T-helper 9 cell (primary cell): ENCODE results near the gene S100A10.

Experiments
- DNase-seq: peaks from one replicate; pipeline ENCODE4 v3.0.0-alpha.2; 2020

S100A10 gene

DNA sequence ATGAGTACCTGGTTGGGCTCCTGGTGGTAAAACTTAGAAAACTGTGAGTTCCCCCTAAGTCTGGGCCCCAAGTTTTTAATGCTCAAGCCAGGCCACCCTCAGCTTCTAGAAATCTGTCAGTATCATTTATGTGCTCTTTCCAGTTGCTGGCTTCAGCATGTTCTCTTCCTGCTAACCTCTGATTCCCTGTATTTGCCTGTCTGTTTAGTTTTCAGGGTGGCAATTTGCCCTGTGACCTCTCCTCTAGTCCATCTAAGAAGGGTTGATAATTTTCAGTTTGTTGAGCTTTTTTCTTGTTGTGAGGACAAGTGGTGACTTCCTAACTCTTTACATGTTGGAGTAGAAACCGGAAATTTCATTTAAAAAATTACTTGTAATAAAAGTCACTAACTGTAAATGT, 16.0 kb upstream of the S100A10 start:
- DNase-seq, result no peak

DNA sequence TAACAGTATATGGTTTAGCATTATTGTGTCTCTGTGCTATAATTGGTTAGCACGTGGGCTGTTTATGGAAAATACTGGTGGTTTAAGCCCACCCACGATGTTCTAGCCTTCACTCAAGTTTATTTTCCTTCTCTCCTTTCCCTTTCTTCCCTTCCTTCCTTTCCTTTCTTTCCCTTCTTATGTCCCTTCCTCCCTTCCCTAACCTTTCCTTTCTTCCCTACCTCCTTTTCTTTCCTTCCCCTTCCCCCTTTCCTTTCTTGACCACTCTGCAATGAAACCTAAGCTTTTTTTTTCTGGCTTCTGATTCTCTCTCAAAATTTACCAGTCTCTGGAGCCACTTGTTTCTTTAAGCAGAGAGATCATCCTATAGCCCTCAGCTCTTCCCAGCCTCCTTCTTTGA, 13.4 kb upstream of the S100A10 start:
- DNase-seq, result no peak

DNA sequence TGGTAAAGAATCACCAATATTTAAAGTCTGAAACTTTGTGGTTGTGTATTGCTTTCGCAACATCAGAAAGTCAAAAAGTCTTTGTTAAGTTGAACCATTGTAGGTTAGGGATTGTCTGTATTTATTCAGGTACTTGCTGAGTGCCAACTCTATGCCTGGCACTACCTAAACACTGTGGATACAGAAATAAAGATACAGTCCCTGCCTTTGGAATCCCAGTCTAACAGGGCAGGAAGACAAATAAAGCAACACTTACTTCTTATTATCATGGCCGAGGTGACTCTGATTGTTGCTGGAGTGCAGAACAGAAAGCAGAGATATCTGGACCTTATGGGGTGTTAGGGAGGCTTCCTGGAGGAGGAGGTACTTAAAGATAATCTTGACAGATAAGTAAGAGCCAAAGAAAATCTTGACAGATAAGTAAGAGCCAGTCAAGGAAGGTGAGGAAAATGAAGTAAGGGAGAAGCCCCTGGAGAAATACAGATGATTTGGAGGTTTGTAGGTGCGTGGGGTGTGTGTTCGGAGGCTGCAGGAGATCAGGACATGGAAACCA, 11.8 kb upstream of the S100A10 start:
- DNase-seq, result no peak

DNA sequence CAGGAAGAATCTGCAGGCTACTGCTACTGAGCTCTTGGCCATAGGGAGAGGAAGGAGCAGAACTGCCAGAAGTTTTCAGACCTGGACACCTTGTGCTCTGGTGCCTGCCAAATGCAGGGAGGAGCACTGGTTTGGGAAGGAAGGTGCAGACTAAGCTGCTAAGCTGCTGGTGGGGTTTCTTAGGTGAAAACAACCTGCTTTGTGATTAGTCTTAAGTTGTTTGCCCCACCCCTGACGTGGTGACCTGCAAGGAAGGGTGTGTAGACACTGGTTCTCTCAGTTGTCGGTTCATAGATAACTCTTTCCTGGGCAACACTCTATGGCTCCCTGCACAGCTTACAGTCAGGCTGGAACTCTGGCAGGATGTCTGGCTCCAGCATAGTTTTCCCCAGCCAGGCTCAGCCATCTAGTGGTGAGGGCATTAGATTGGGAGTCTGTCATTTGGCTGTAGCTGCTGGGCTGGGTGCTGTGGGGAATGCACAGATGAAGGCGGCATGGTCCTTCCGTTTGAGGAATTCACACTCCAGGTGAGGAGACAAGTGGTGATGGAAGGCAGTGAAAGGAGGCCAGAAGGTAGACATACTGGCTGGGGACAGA, 10.3 kb upstream of the S100A10 start:
- no peak for DNase-seq

DNA sequence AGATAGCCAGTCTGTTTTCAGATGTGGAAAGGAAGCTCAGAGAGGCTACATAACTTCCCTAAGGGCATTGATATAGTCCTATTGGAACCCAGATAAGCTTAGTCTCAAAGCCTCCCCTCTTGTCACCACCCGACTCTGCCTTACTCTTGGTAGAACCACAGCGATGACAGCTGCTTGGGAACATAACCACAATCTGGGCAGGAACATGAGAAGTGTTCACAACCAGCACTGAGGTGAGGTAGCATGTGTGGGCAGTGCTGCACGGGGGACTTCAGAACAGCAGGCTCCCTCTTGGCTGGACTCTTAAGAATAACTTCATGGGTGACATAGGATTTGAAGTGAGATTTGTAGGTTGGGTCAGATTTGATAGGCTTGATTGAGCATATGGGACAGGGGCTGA, 9.3 kb upstream of the S100A10 start:
- DNase-seq, result no peak

DNA sequence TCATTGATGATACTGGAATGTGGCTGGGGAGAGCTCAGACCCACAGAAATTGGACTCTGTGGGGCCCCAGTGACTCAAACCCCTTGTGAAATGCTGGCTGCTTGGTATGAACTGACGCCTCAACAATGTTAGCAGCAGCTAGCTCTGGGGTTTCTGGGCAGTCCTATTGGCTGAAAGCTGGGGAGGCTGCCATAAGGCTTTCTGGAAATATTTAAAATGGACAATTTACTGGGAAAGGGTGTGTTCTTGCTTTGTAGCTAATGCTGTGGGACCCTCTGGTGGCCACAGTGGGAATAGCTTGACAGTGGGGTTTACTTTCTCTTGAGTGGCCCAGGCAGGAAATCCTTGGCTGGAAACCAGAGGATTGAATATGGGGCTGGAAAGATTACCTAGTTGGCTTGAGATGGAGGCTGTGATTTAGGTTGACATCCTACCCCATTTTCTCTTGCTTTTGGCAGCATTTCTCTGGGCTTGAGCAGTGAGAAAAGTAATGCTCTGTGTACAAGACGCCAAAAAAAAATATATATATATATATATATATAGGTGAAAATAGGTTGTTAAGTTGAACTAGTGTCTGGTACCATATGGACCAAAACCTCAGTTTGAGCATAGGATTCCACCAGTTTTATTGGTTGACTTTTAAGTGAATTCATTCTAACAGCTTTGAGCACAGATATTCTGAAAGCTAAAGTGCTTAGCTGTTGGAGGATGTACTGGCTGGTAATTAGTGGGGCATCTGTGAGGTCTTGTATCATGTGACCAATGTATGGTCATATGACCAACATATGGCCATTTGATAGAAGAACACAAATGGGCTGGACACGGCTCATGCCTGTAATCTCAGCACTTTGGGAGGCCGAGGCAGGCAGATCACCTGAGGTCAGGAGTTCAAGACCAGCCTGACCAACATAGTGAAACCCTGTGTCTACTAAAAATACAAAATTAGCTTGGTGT, 8.2 kb upstream of the S100A10 start:
- peak; percentile 67 for DNase-seq

DNA sequence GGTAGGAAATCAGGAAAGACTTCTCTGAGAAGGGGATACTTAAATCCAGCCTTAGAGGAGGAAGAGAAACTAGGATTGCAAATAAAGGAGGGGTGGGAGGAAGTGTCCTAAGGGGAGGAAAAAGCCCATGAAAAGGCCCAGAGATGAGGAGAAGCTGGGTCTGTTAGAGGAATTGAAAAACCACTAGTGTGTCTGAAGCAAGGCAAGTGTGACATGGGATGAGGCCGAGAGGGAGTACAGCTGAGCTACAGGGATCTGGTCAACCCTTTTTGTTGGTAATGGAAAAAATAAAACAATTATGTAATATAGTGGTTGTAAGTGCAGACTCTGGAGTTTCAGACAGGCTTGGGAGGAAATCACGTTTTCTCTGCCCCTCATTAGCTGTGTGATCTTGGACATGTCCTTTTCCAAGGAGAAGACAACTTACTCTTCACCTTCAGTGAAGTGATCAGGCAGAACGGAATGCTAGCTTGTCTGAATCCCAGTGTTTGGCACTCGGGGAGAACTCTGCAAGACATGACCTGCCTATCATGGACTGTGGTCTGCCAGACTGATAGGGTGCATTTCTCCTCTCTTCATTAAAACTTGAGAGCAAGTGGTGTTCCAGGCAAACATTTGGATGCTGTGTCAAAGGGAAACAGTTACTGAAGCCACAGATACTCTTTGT, 7.4 kb upstream of the S100A10 start:
- DNase-seq, result no peak

DNA sequence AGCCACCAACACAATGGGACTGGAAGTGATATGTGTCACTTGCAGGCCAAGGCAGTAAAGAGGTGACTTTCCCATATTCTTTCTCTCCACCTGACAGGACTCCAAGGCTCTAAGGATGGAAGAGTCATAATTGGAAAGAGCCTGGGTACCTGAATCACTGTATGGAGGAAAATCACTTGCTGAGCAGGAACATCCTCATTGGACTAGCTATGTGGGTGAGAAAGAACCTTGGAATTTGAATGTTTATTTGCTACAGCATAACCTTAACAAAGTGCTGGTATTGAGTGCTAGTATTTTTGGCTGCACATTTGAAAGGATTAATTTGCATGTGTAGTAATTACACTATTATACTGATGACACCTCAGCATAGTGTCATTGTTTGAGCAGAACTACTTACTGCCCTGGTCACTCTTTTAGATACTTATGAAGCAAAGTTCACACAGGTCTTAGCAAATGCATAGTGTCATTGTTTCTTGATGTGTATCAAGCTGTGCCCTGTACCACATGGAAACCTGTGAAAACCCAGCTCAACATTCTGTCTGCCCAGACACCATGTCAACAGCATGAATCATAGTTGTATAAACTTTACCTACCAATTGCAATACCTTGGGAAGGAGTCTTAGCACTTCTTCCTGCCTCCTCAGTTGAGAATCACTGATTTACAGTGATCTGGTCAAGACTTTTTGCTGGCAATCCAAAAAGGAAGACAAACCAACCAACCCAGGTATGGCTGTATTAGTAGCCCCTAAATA, 5.1 kb upstream of the S100A10 start:
- DNase-seq, result no peak

DNA sequence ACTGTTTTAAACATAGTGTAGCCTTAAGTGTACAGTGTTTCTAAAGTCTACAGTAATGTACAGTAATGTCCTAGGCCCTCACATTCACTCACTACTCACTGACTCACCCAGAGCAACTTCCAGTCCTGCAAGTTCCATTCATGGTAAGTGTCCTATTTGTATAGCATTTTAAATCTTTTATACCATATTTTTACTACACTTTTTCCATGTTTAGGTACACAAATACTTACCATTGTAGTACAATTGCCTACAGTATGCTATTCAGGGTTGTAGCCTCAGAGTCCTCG, 3.6 kb upstream of the S100A10 start:
- DNase-seq, result no peak

DNA sequence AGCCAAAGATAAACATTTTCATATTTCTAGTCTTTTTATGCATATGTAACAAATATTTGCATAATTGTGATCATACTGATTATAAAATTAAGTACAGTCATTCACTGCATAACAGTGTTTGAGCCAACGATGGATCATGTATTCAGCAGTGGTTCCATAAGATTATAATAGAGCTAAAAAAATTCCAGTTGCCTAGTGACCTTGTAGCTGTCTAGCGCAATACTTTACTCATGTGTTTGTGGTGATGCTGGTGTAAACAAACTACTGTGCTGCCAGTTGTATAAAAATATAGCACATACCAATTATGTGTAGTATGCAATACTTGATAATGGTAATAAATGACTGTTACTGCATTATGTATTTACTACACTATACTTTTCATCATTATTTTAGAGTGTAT, 2.1 kb upstream of the S100A10 start:
- no peak for DNase-seq

DNA sequence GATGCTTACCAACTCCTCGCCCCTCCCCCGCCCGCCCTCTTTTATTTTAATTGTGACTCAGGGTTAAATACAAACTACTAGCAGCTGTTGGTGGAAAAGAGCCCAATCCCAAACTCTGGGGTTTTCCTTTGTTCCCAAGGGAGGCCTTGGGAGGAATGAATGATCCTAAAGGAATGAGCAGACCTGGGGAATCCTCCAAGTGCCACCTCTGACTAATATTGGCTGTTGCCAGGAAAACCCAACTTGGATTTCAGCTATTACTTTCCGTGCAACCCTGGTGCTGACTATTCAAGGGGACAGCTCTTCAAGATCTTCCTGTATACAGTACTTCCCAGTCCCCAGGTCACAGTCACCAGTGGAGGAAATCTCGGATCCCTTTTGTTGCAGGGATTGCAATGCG, 1.3 kb upstream of the S100A10 start:
- DNase-seq, result no peak

DNA sequence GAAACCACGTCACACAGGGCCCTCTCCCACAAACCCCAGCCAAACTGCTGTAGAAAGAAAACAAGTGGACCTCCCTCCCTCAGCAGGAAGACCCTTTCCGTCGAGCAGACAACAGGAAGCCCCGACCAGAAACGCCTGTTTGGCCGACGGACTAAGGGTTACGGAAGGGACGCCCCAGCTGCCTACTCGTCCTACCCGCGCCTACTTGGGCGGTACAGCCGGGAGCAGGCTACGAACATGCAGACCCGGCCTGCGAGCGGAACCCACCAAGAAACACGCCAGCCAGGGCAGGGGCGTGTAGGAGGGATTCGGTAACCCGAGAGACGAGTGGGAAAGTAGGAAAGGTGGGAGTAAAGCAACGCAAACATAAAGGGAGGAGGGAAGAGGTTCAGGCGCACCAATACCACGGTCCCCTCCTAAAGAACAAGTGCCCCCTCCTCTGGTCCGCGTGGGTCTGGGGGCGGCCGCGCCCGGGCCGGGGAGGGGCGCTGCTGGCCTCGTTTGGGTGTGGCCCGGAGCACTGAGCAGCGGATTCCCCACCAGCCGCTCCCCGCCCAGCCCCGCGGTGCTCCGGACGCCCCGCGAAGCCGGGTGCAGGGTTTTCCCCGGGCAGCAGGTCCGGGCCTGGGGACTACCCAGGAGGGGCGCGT, 450 bp downstream of the S100A10 start:
- DNase-seq, result peak; percentile 21

DNA sequence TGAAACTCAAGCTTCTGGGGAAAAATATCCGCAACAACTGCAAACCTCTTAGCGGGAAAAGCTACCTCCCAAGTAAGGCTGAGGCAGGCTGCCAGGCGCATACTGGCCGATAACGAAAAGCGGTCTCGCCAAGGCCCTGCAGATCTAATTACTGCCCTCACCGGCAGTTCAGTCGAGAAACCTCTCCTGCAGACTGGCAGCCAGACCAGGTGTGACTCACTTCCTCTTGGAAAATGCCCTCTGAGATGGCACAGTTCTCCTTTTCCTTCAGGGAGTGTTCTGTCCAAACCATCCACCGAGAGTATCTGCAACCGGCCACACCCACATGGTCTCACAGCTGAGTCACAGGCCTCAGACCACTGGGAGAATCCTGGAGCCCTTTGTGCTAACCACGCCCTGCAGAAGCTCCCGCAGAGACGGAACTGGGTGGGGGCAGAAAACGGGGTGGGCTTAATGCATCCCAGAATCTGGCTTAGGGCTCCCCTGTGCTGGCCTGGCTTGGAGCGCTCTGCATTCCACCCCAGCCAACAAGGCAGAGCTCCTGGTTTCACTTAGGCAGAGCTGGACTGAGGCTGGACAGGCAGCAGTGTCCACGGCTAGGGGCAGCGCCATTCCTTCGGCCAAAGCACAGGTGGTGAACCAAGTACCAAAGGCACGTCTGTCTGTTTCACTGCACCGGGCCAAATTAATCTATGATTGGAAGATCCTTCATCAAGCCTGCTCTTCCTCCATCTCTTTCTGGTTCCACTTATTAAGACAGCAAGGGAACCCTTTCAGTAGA, 1.2 kb downstream of the S100A10 start:
- peak; percentile 15 for DNase-seq

DNA sequence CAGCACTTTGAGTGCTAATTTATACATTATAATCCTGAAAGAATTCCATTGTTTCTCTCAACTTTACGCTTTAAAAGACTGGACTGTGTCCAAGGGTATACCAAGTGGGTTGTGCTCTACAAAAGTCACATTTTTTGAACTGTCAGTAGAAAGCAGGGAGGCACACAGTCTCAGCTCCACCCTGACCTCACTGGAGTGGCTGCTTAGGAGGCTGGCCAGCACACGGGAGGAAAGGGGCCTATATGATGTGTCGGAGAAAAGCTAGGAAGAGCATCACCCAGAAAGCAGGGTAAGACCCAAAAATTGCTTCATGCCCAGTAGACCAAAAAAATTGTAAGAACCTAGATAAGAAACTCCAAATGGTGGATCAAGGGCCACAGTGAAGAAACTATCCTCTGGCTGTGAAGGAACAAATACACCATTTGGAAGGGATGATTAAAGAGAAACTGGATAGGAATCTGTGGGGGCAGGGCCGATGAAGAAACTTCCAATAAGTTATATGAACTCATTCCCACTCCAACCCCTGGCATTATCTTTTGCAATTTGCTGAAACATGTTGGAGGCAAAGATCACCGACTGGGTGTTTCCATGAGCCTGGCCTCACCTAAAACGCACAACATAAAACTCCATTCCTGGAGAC, 1.9 kb downstream of the S100A10 start:
- DNase-seq, result no peak

DNA sequence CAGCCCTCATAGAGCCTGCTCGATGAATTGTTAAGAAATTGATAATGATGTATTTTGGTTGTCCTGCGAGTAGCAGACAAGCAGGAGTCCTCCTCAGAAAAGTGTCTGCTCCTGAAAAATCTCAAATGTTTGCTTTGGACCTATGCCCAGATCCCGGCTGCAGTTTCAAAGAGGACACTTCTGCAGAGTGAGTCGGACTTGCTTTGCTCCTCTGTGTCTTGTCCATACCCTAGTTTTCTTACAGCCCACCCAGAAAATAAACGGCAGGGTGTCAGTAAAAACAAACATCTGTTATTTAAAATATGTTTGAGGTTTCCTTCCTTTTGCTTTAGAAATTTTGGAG, 2.8 kb downstream of the S100A10 start:
- DNase-seq, result no peak

DNA sequence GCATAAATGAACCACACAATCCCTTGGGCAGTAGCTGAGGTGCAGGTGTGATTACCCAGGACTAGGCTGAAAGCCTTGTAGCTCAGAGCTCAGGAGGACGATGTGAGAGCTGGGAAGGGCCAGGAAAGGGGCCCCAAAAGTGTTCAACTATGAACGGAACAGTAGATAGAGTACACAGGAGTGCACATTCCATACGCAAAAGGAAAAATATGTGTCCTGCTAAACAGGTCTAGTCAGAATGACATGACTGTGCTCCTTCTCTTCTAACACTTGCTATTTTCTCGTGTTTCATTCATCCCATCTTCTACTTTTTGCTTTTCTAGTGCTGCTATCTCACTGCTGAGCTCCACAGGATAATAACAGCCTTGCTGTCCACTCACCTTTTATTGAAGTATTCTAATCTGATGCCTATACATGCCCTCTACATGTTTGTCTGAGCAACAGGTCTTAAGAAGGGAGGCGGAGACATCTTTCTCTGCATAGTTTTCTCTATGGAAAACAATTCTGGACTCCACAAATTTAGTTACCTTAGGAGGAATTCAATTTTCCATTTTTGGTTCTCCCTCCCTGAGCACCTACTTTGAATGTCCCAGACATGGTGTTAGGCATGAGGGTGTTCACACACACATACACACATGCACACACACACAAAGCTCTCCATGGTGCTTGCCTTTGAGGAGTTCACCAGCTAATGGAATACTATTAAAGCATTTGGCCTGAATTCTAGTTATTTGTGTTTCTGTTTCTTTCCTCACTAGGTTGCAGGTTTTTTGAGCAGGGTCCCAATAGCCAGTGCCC, 3.4 kb downstream of the S100A10 start:
- no peak for DNase-seq

DNA sequence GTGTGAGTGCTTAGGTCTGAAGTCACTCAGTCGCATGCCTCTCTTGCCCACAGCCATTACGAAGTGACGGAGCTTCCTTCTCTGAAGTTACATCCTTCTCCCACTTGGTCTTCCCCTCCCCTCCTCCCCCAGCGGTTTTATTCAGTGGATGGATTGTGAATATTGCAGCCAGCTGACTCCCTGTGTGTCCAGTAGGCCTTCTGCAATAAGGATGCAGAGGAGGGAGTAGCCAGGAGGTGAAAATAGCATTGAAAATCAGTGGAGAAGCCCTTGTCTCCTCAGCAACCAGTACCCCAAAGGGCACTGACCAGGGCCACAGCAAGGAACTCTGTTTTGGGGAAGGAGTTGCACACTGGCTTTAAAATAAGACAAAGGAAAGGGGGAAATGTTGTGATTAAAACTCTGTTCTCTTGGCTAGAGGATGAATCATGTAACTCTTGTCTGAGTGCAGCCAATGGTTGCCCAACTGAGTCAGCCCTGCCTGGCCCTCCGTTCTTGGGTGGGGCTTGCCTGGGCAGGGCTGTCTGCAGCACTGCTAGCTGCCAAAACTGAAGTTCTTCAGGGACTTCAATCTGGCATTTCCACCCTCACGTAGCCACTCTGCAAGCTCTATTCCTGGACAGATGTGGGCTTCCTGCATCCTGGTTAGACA, 4.3 kb downstream of the S100A10 start:
- DNase-seq, result no peak

DNA sequence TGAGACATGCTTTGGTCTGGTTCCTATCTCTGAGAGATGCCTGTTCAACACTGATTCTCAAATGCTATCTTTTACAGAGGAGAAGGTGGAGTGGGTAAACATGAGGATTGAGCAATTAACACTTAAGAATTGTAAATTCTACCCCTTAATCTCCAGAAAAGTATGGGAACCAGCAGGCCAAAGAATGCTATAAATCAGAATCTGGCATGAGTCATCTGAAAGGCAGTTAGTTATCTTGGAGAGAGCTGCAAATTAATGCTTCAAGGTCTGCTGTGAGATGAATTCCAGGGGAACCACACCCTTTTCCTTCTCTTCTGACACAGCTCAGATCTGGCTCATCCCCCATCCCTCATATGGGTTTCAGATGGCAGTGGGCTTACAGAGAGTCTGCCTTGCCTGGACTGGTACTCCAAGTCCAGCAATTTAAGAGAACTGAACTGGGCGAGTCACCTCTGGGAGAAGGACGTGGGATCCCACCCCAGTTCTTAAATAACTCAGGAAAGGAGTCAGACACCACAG, 5.2 kb downstream of the S100A10 start:
- DNase-seq, result no peak

DNA sequence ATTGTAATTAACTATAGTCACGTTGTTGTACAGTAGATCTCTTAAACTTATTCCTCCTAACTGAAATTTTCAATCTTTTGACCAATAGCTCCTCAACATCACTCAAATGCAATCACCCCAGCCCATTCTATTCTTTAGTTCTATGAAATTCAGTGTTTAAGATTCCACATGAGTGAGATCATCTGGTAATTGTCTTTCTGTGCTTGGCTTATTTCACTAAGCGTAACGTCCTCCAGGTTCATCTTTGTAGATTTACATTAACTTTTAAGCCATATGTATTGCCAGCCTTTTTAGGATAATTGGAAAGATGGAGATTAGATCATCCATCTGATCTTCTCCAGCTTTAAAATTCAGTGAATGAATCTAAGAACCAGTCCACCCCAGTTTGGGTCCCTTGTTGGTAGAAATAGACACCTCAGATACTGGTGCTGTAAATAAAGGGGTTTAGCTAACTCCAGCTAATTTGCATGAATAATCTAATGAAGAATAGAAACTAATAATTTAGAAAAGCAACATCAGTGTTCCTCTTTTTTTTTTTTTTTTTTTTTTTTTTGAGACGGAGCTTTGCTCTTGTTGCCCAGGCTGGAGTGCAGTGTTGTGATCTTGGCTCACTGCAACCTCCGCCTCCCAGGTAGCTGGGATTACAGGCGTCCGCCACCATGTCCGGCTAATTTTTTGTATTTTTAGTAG, 7.0 kb downstream of the S100A10 start:
- no peak for DNase-seq
